ENCODE results near the gene KIF1B. TPM values are rescaled to one million over a fixed set of nuclear protein-coding genes. Genes with fewer than 3 reads are reported as not detected.

The KIF1B gene
- total and polyA plus RNA-seq, 8 donors = 8.2 to 26.4 (median 19.3) TPM

DNA sequence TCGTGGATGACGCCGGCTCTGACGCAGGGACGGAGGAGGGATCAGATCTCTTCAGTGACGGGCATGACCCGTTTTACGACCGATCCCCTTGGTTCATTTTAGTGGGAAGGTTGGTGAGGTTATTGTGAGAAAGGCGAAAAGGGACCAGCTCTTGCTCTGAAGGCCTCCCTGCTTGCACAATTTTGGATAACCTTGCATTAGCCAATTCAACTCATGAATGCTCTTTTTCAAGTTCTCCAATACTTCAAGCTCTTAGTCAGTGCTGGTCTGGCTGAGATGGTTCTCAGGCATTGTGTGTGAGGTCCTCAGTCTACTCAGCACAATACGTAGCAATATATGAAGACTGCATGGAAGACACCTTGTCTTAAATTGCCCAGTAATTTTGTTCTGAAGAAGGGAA, 115.9 kb downstream of the KIF1B start:
- 96 to 97% methylated on average over 11 of the region's 11 CpGs for WGBS, 2 donors
- intact Hi-C loops (cut with DNase I) = no loop called here
- H3K36me3 ChIP-seq = peaks cover 0 to 40% (median 4%) of the 10 kb centered on the region in 3 donors

DNA sequence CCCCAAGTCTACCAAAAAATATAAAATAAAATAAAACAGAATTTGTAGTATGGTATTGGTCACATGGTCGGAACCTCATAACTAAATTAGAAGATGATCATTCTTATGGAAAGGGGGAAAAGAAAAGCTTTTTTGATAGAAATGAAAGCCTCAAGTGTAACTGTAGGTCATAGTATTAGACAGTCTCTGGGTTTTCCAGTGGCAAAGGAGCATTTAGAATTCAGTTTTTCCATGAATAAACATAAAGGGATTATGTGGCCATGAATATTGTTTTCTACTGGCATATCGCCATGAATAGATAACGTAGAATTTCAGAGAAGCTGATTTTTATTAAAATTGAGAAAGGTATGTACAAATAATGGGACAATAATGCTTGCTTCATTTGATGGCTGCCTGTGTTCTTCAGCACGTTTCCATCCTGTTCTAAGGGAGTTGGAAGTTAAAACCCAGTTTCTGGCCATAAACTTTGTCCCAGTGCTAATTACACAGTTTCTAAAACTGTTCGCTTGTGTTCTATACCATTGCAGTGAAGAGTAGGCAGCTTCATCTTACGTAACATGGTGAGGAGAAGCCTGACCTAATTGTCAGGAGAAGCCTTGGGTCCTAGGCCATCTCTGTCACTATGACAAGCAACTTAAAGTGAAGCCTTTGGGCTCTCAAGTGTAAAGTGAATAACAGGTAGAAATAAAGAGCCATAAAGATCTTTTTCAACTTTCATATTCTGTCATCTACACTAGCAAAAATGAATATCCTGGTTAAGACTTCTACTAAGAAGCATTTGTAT, 118.0 kb downstream of the KIF1B start:
- ATAC-seq = no peak
- H3K36me3 ChIP-seq = peaks cover 0 to 26% (median 4%) of the 10 kb centered on the region in 3 donors
- WGBS, 2 donors = 85 to 90% methylated on average over 6 of the region's 6 CpGs

More for the DNA sequence above, 115.9 kb downstream of the KIF1B start:
- FAIRE-seq (no peak), ATAC-seq (no peak), DNase-seq (no peak)
- H3K4me1 ChIP-seq = no peaks in the 10 kb centered on the region
- no peaks in the 10 kb centered on the region for H3K27me3 ChIP-seq
- no peak for TF ChIP-seq CTCF (IDR thresholded peaks at IDR 0.05)
- no peak overlapping the region for H3K4me3 ChIP-seq
- no peaks in the 10 kb centered on the region for H3K9me3 ChIP-seq
- H3K27ac ChIP-seq = no peak overlapping the region

DNA sequence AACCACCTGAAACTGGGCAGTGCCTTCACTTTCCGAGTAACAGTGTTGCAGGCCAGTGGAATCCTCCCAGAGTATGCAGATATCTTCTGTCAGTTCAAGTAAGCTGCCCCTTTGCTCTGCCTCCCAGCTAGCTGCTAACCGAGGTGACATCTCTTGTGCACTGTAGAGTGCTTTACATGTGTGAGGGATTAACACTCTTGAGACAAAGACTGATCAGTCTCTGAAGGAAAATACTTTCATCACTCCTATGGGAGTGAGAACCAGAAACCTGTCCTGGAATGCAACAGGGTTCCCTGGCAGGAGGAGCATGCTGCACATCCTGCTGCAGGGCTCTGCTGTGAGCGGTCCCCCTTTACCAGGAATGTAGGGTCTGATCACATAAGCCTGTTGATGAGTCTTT, 127.1 kb downstream of the KIF1B start:
- Histone ChIP-seq H3K4me3 (no peak overlapping the region), H3K36me3 (peaks cover 0 to 63% (median 21%) of the 10 kb centered on the region in 3 donors), H3K4me1 (no peaks in the 10 kb centered on the region), H3K27me3 (no peaks in the 10 kb centered on the region), H3K27ac (no peak overlapping the region), H3K9me3 (no peaks in the 10 kb centered on the region)
- no peak for DNase-seq
- FAIRE-seq = no peak
- ATAC-seq = no peak
- WGBS, 2 donors = 69 to 74% methylated on average over 3 of the region's 3 CpGs
- no peak for TF ChIP-seq CTCF (IDR thresholded peaks at IDR 0.05)
- intact Hi-C loops (cut with DNase I) = no loop called here

More for the DNA sequence above, 118.0 kb downstream of the KIF1B start:
- FAIRE-seq (no peak), DNase-seq (no peak)
- H3K27me3 ChIP-seq = no peaks in the 10 kb centered on the region
- intact Hi-C loops (cut with DNase I) = no loop called here
- no peaks in the 10 kb centered on the region for H3K4me1 ChIP-seq
- TF ChIP-seq CTCF (IDR thresholded peaks at IDR 0.05) = no peak
- no peaks in the 10 kb centered on the region for H3K9me3 ChIP-seq
- H3K27ac ChIP-seq = no peak overlapping the region
- H3K4me3 ChIP-seq = no peak overlapping the region

DNA sequence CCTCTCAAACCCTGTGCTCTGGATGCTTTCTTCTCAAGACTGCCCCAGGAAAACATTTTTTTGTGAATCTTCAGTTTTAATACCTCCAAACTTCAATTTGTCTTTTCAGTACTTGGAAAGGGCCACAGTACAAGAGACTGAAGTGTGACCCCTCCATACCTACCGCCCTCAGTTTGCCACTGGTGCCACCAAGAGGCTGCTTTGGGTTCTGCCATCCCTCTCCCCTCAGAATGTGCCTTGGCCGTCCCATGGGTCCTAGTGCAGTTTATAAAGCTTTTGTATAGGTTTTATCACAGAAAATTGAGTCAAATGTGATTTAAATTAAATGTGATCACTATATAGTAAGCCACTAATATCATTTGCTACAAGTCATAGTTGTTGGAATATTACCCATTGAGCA, 127.7 kb downstream of the KIF1B start:
- H3K4me3 ChIP-seq = no peak overlapping the region
- peak in 1 of 6 donors; percentile 28 for DNase-seq
- intact Hi-C loops (cut with DNase I) = no loop called here
- peak in 3 of 4 donors; percentile 16 to 27 (median 18) for TF ChIP-seq CTCF (IDR thresholded peaks at IDR 0.05)
- no peak for FAIRE-seq
- 51 to 55% methylated on average over 2 of the region's 2 CpGs for WGBS, 2 donors
- no peaks in the 10 kb centered on the region for H3K4me1 ChIP-seq
- H3K9me3 ChIP-seq = no peaks in the 10 kb centered on the region
- peaks cover 0 to 66% (median 21%) of the 10 kb centered on the region in 3 donors for H3K36me3 ChIP-seq
- peak in 3 of 4 donors; percentile 83 to 90 (median 84) for ATAC-seq
- H3K27me3 ChIP-seq = no peaks in the 10 kb centered on the region
- no peak overlapping the region for H3K27ac ChIP-seq

DNA sequence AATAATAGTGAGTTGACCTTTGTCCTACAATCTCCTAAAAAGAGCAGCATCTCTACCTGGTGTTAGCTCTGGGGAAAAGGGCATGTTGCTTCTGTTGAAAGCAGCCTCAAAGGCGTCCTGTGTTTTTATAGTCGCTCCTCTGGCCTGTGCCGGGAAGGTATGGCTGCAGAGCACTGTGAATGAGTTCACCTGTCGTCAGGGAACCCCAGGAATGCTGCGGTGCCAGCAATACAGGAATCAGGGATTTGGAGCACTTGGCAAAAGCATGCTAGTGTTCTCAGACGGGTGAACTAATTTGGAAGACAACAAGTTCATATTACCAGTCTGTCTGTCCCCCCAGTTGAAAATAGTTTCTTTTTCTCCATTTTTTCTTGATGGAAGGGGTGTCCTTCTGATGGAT, 128.2 kb downstream of the KIF1B start:
- no peak for FAIRE-seq
- Histone ChIP-seq H3K4me3 (no peak overlapping the region), H3K27me3 (no peaks in the 10 kb centered on the region), H3K36me3 (peaks cover 0 to 72% (median 21%) of the 10 kb centered on the region in 3 donors), H3K27ac (no peak overlapping the region), H3K4me1 (no peaks in the 10 kb centered on the region), H3K9me3 (no peaks in the 10 kb centered on the region)
- DNase-seq = no peak
- TF ChIP-seq CTCF (IDR thresholded peaks at IDR 0.05) = no peak
- no peak for ATAC-seq
- 77 to 78% methylated on average over 6 of the region's 6 CpGs for WGBS, 2 donors
- intact Hi-C loops (cut with DNase I) = no loop called here

All from pancreas (tissue), 10 donors.